HG03060 (cell line): ENCODE data around the gene CTNND1.
"Not testable (repeated sequence)": the region's sequence is repeated elsewhere in the genome, so short reads cannot be mapped to it uniquely, and the experiment has no call there.

Experiments
- ATAC-seq: cut with Tn5 transposase; IDR thresholded peaks from one replicate; pipeline ENCODE4 v1.9.1; 2021; ENCODE audit warnings: low read depth, moderate number of reproducible peaks; ENCODE audit not compliant: unreplicated experiment

CTNND1 gene

GRCh38 chr11:57791321-57792059, 29.9 kb downstream of the CTNND1 start:
- ATAC-seq: no peak

- peak; percentile 92 for ATAC-seq
Measured at GRCh38 chr11:57792060-57792541, 30.5 kb downstream of the CTNND1 start.

GRCh38 chr11:57792870-57793269, 31.3 kb downstream of the CTNND1 start:
- no peak for ATAC-seq

- no peak for ATAC-seq
Measured at GRCh38 chr11:57793351-57794115, 31.9 kb downstream of the CTNND1 start.

- ATAC-seq: no peak
Measured at GRCh38 chr11:57798905-57799559, 37.4 kb downstream of the CTNND1 start.

- ATAC-seq: peak; percentile 76
Measured at GRCh38 chr11:57800444-57801182, 39.0 kb downstream of the CTNND1 start.

GRCh38 chr11:57801183-57801485, 39.5 kb downstream of the CTNND1 start:
- no peak for ATAC-seq

GRCh38 chr11:57802411-57802810, 40.8 kb downstream of the CTNND1 start:
- no peak for ATAC-seq

- ATAC-seq: no peak
Measured at GRCh38 chr11:57804466-57804865, 42.9 kb downstream of the CTNND1 start.

GRCh38 chr11:57805780-57806179, 44.2 kb downstream of the CTNND1 start:
- no peak for ATAC-seq

GRCh38 chr11:57812634-57813033, 51.0 kb downstream of the CTNND1 start:
- no peak for ATAC-seq

- peak; percentile 81 for ATAC-seq
Measured at GRCh38 chr11:57815476-57815875, 53.9 kb downstream of the CTNND1 start.

- peak; percentile 9 for ATAC-seq
Measured at GRCh38 chr11:57815877-57816276, 54.3 kb downstream of the CTNND1 start.

GRCh38 chr11:57818812-57819211, 57.2 kb downstream of the CTNND1 start:
- ATAC-seq: no peak

GRCh38 chr11:57819252-57819979, 57.8 kb downstream of the CTNND1 start:
- no peak for ATAC-seq

- ATAC-seq: no peak
Measured at GRCh38 chr11:57823859-57824258, 62.3 kb downstream of the CTNND1 start.

- ATAC-seq: no peak
Measured at GRCh38 chr11:57834852-57835251, 73.2 kb downstream of the CTNND1 start.

- ATAC-seq: not testable (repeated sequence)
Measured at GRCh38 chr11:57838609-57839008, 77.0 kb downstream of the CTNND1 start.

- ATAC-seq: no peak
Measured at GRCh38 chr11:57842873-57843272, 81.3 kb downstream of the CTNND1 start.

- ATAC-seq: no peak
Measured at GRCh38 chr11:57867966-57868365, 106.4 kb downstream of the CTNND1 start.
